Activated B cell treated with CpG ODN at 0.5 μM for 24 hours (primary cell): ENCODE results near the gene SPRED2. TPM values are rescaled to one million over a fixed set of nuclear protein-coding genes. Genes with fewer than 3 reads are reported as not detected.

Experiments used
- ATAC-seq: fragments of 200-7000 bp; cut with Tn5 transposase; one replicate; pipeline ENCODE4 v1.10.0; 2021; ENCODE audit warnings: low read depth, mild to moderate bottlenecking, moderate library complexity
- CTCF ChIA-PET: fragments of 350-600 bp; sonication (Branson Sonifier 250); formaldehyde crosslinking; loops from one replicate; lab custom pipeline; 2021; ENCODE audit warnings: antibody characterized with exemption; lab: Charles Lee
- POLR2A ChIA-PET: fragments of 350-600 bp; sonication (Branson Sonifier 250); formaldehyde crosslinking; loops from one replicate; lab custom pipeline; 2021; ENCODE audit warnings: antibody characterized with exemption; lab: Charles Lee
- DNase-seq: peaks from one replicate; pipeline ENCODE4 v3.0.0; 2022
- H3K27ac Mint-ChIP-seq: one replicate; pipeline ENCODE4 v1.8.0; 2020; ENCODE audit warnings: mixed read lengths
- H3K27me3 Mint-ChIP-seq: one replicate; pipeline ENCODE4 v1.8.0; 2021; ENCODE audit warnings: mixed read lengths
- H3K36me3 Mint-ChIP-seq: one replicate; pipeline ENCODE4 v1.8.0; 2021; ENCODE audit warnings: low read depth, mixed read lengths
- H3K4me1 Mint-ChIP-seq: one replicate; pipeline ENCODE4 v1.8.0; 2021; ENCODE audit warnings: mixed read lengths
- H3K4me3 Mint-ChIP-seq: one replicate; pipeline ENCODE4 v1.8.0; 2020; ENCODE audit warnings: mild to moderate bottlenecking, mixed read lengths
- H3K9me3 Mint-ChIP-seq: one replicate; pipeline ENCODE4 v1.8.0; 2020; ENCODE audit warnings: mixed read lengths
- CTCF ChIP-seq: fragments of 200-600 bp; IDR thresholded peaks from one replicate; pipeline ENCODE4 v1.8.0; 2022; ENCODE audit warnings: antibody characterized with exemption, mild to moderate bottlenecking
- intact Hi-C: fragments of 100-400 bp; cut with micrococcal nuclease; formaldehyde crosslinking; loops from one replicate; pipeline ENCODE4 v1.15.1; 2024
- total RNA-seq: library from RNA; stranded (reverse); gene quantifications from 2 replicates; pipeline ENCODE4 v1.2.3, GENCODE V29; 2022

The SPRED2 gene
- total RNA-seq, 1 donor from 2014 or later, result 2.5 TPM

GRCh38 chr2:65334714-65335113, 97.7 kb downstream of the SPRED2 start:
- intact Hi-C loops, result no loop called here

GRCh38 chr2:65331336-65332025, 100.9 kb downstream of the SPRED2 start:
- DNase-seq (no peak), ATAC-seq (no peak)
- no peak overlapping the region for H3K27ac Mint-ChIP-seq
- H3K36me3 Mint-ChIP-seq, result no peaks in the 10 kb centered on the region
- no peak overlapping the region for H3K4me3 Mint-ChIP-seq
- H3K4me1 Mint-ChIP-seq, result no peaks in the 10 kb centered on the region
- no peaks in the 10 kb centered on the region for H3K27me3 Mint-ChIP-seq
- intact Hi-C loops, result no loop called here
- no peak for TF ChIP-seq CTCF
- CTCF ChIA-PET, result no interaction called here
- no peaks in the 10 kb centered on the region for H3K9me3 Mint-ChIP-seq
- POLR2A ChIA-PET, result no interaction called here

More at GRCh38 chr2:65334714-65335113, 97.7 kb downstream of the SPRED2 start:
- Mint-ChIP-seq H3K4me1 (no peaks in the 10 kb centered on the region), H3K4me3 (no peak overlapping the region), H3K36me3 (no peaks in the 10 kb centered on the region), H3K9me3 (no peaks in the 10 kb centered on the region), H3K27ac (no peak overlapping the region), H3K27me3 (no peaks in the 10 kb centered on the region)
- DNase-seq (no peak), ATAC-seq (no peak)
- TF ChIP-seq CTCF, result no peak
- CTCF ChIA-PET, result no interaction called here
- POLR2A ChIA-PET, result no interaction called here

- Mint-ChIP-seq H3K4me1 (no peaks in the 10 kb centered on the region), H3K27ac (no peak overlapping the region), H3K4me3 (no peak overlapping the region), H3K27me3 (peaks cover 4% of the 10 kb centered on the region), H3K9me3 (no peaks in the 10 kb centered on the region), H3K36me3 (no peaks in the 10 kb centered on the region)
- TF ChIP-seq CTCF, result no peak
- intact Hi-C loops, result no loop called here
- ATAC-seq (no peak), DNase-seq (no peak)
- POLR2A ChIA-PET, result no interaction called here
- CTCF ChIA-PET, result no interaction called here
Measured at GRCh38 chr2:65329525-65329924, 102.9 kb downstream of the SPRED2 start.

GRCh38 chr2:65326276-65326675, 106.1 kb downstream of the SPRED2 start:
- DNase-seq (no peak), ATAC-seq (no peak)
- Mint-ChIP-seq H3K9me3 (no peaks in the 10 kb centered on the region), H3K36me3 (no peaks in the 10 kb centered on the region), H3K27ac (no peak overlapping the region), H3K27me3 (peaks cover 14% of the 10 kb centered on the region), H3K4me3 (no peak overlapping the region), H3K4me1 (peaks cover 15% of the 10 kb centered on the region)
- ChIA-PET CTCF (no interaction called here), POLR2A (no interaction called here)
- TF ChIP-seq CTCF, result no peak
- intact Hi-C loops, result no loop called here

GRCh38 chr2:65325066-65325465, 107.3 kb downstream of the SPRED2 start:
- DNase-seq, result no peak
- intact Hi-C loops, result no loop called here
- ChIA-PET POLR2A (no interaction called here), CTCF (no interaction called here)
- H3K9me3 Mint-ChIP-seq, result no peaks in the 10 kb centered on the region
- no peak overlapping the region for H3K4me3 Mint-ChIP-seq
- no peak for ATAC-seq
- peaks cover 15% of the 10 kb centered on the region for H3K4me1 Mint-ChIP-seq
- H3K27me3 Mint-ChIP-seq, result peaks cover 22% of the 10 kb centered on the region
- no peaks in the 10 kb centered on the region for H3K36me3 Mint-ChIP-seq
- H3K27ac Mint-ChIP-seq, result no peak overlapping the region
- TF ChIP-seq CTCF, result no peak
